DND-41 (cell line): ENCODE measurements around the gene SLC6A3.

ENCODE experiments used
- ATAC-seq: fragments of 200-7000 bp; cut with Tn5 transposase; 3 replicates; pipeline ENCODE4 v1.9.1; 2021; ENCODE audit warnings: low read depth; ENCODE audit not compliant: insufficient read depth
- DNase-seq: peaks from one replicate; pipeline ENCODE4 v3.0.0-alpha.2; 2020
- H2AFZ ChIP-seq: 2 replicates; pipeline ENCODE4 v1.6.0; 2012; ENCODE audit warnings: low read depth, low read length
- H3K27ac ChIP-seq: 2 replicates; pipeline ENCODE4 v1.5.1; 2012; ENCODE audit warnings: low read length, inconsistent platforms
- H3K27me3 ChIP-seq: fragments of 200-600 bp; sonication (generic); 2 replicates; pipeline ENCODE4 v1.6.0; 2012; ENCODE audit warnings: low read length, mild to moderate bottlenecking, inconsistent platforms; ENCODE audit not compliant: insufficient read depth, poor library complexity
- H3K36me3 ChIP-seq: 2 replicates; pipeline ENCODE4 v1.5.1; 2012; ENCODE audit warnings: low read length, inconsistent platforms; ENCODE audit not compliant: insufficient read depth
- H3K4me1 ChIP-seq: 2 replicates; pipeline ENCODE4 v1.5.1; 2012; ENCODE audit warnings: mild to moderate bottlenecking, low read length; ENCODE audit not compliant: insufficient read depth
- H3K4me2 ChIP-seq: 2 replicates; pipeline ENCODE4 v1.6.0; 2012; ENCODE audit warnings: mild to moderate bottlenecking, moderate library complexity, low read length, inconsistent platforms; ENCODE audit not compliant: insufficient read depth
- H3K4me3 ChIP-seq, 2 experiments: fragments of 200-600 bp in 1 of 2; shearing (Covaris generic) in 1 of 2; 2 replicates each; pipeline ENCODE4 v1.5.1; 2012 to 2016; ENCODE audit warnings: inconsistent platforms in 2 of 2, low read length in 2 of 2, mild to moderate bottlenecking in 2 of 2, low read depth in 1 of 2, moderate library complexity in 1 of 2
- H3K79me2 ChIP-seq: 2 replicates; pipeline ENCODE4 v1.6.0; 2012; ENCODE audit warnings: low read length, inconsistent platforms; ENCODE audit not compliant: insufficient read depth
- H3K9ac ChIP-seq: 2 replicates; pipeline ENCODE4 v1.6.0; 2012; ENCODE audit warnings: low read depth, mild to moderate bottlenecking, inconsistent platforms, low read length, moderate library complexity
- H3K9me3 ChIP-seq: 2 replicates; pipeline ENCODE4 v1.5.1; 2012; ENCODE audit warnings: low read length, moderate library complexity, mild to moderate bottlenecking, inconsistent platforms; ENCODE audit not compliant: insufficient read depth, severe bottlenecking
- H4K20me1 ChIP-seq: 2 replicates; pipeline ENCODE4 v1.6.0; 2012; ENCODE audit warnings: low read length; ENCODE audit not compliant: insufficient read depth
- CTCF ChIP-seq: IDR thresholded peaks from 2 replicates; pipeline ENCODE4 v1.5.1; 2012; ENCODE audit warnings: borderline replicate concordance, low read length, moderate library complexity, mild to moderate bottlenecking; ENCODE audit not compliant: poor library complexity, severe bottlenecking; ENCODE audit errors: extremely low read depth
- EZH2 ChIP-seq: IDR thresholded peaks from 3 replicates; pipeline ENCODE4 v1.6.1; 2012; ENCODE audit warnings: borderline replicate concordance, low read depth, mild to moderate bottlenecking, moderate library complexity, low read length, inconsistent platforms; ENCODE audit not compliant: severe bottlenecking

Gene SLC6A3

GRCh38 chr5:1467341-1468246, 22.4 kb upstream of the SLC6A3 start:
- no peak overlapping the region for H3K4me2 ChIP-seq
- ATAC-seq (0 out of 3 replicates have a peak, but pooled peaks have one; percentile 13), DNase-seq (no peak)
- TF ChIP-seq EZH2 = no peak
- no peak for TF ChIP-seq CTCF
- H3K4me3 ChIP-seq = no peak overlapping the region
- peaks cover 83% of the 10 kb centered on the region for H3K36me3 ChIP-seq
- H3K79me2 ChIP-seq = no peaks in the 10 kb centered on the region
- no peak overlapping the region for H3K9ac ChIP-seq
- H2AFZ ChIP-seq = no peak overlapping the region
- H3K27me3 ChIP-seq = no peaks in the 10 kb centered on the region
- H3K9me3 ChIP-seq = peaks cover 2% of the 10 kb centered on the region
- no peak overlapping the region for H3K27ac ChIP-seq
- H4K20me1 ChIP-seq = no peaks in the 10 kb centered on the region; the same call in 1 of the 2 replicates
- H3K4me1 ChIP-seq = no peaks in the 10 kb centered on the region

GRCh38 chr5:1466631-1467265, 21.5 kb upstream of the SLC6A3 start:
- Histone ChIP-seq H3K36me3 (peaks cover 84% of the 10 kb centered on the region), H3K27ac (no peak overlapping the region), H3K9me3 (peaks cover 2% of the 10 kb centered on the region), H3K27me3 (no peaks in the 10 kb centered on the region), H3K4me3 (no peak overlapping the region), H3K9ac (no peak overlapping the region), H2AFZ (no peak overlapping the region), H3K79me2 (no peaks in the 10 kb centered on the region), H4K20me1 (no peaks in the 10 kb centered on the region; the same call in 1 of the 2 replicates), H3K4me1 (no peaks in the 10 kb centered on the region), H3K4me2 (no peak overlapping the region)
- DNase-seq (no peak), ATAC-seq (no peak)
- TF ChIP-seq EZH2 = no peak
- no peak for TF ChIP-seq CTCF

- Histone ChIP-seq H3K4me2 (no peak overlapping the region), H3K4me1 (no peaks in the 10 kb centered on the region), H3K9ac (no peak overlapping the region), H2AFZ (no peak overlapping the region), H3K9me3 (peaks cover 2% of the 10 kb centered on the region), H3K4me3 (no peak overlapping the region), H4K20me1 (no peaks in the 10 kb centered on the region; the same call in 1 of the 2 replicates), H3K27ac (no peak overlapping the region), H3K36me3 (peaks cover 84% of the 10 kb centered on the region), H3K27me3 (no peaks in the 10 kb centered on the region), H3K79me2 (no peaks in the 10 kb centered on the region)
- TF ChIP-seq EZH2 = no peak
- no peak for TF ChIP-seq CTCF
- DNase-seq = no peak
- ATAC-seq = no peak
Observed at GRCh38 chr5:1465966-1466471, 20.8 kb upstream of the SLC6A3 start.
